SU-DHL-6 (cell line): Measurements from ENCODE around the gene ALAS1.

Experiments used
- EZH2phosphoT487 ChIP-seq: fragments of 200-600 bp; sonication (generic), shearing (Covaris generic); conservative IDR thresholded peaks from 2 replicates; pipeline ENCODE4 v1.6.1; 2018; ENCODE audit warnings: mild to moderate bottlenecking, antibody characterized with exemption, low read length, moderate library complexity, mixed read lengths
- TF ChIP-seq, protein P1 (sequence below): fragments of 200-600 bp; sonication (generic); IDR thresholded peaks from one replicate; pipeline ENCODE4 v1.5.1; 2017; ENCODE audit warnings: antibody characterized with exemption, mild to moderate bottlenecking, low read length, moderate library complexity; ENCODE audit not compliant: insufficient read depth, poor library complexity, severe bottlenecking

DNA sequence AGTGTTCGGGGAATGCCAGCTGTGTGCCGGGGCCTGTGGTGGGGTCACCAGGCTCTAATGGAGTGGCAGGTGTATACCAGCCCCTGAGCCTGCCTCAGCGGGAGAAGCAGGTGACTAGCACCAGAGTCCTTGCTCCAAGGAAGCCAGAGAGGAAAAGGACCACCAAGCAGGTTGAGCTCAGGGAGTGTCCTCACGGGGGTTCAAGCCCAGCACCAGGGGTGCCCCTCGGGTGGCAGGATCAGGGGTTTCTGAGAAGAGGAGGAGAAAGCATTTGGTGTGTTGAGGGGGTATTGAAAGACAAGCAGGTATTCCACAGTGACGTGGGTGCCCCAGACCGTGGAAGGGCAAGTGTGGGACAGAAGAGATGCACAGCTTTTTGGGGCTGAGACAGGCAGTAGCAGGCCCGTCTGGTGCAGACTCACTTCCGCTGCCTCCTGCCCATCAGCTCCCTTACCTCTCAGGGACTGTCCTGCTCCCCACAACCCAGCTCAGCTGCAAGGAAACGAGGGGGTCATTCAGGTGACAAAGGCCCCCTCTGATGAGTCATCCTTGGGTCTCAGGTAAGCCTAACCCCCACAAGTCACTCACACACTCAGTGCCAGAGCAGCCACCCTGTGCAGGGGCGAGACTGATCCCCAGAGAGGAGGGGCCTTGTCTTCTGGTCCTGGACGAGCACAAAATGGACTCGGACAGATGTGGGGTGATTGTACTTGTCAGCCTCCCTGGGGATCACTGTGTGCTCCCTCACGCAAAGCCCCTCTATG, 22.4 kb upstream of the ALAS1 start:
- TF ChIP-seq, protein P1, sequence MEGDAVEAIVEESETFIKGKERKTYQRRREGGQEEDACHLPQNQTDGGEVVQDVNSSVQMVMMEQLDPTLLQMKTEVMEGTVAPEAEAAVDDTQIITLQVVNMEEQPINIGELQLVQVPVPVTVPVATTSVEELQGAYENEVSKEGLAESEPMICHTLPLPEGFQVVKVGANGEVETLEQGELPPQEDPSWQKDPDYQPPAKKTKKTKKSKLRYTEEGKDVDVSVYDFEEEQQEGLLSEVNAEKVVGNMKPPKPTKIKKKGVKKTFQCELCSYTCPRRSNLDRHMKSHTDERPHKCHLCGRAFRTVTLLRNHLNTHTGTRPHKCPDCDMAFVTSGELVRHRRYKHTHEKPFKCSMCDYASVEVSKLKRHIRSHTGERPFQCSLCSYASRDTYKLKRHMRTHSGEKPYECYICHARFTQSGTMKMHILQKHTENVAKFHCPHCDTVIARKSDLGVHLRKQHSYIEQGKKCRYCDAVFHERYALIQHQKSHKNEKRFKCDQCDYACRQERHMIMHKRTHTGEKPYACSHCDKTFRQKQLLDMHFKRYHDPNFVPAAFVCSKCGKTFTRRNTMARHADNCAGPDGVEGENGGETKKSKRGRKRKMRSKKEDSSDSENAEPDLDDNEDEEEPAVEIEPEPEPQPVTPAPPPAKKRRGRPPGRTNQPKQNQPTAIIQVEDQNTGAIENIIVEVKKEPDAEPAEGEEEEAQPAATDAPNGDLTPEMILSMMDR: no peak
- TF ChIP-seq EZH2phosphoT487: no peak
